Stimulated activated CD8-positive, alpha-beta memory T cell treated with anti-CD3 and anti-CD28 coated beads, Interleukin-15, amount 100 ng/mL, for 48 hours (primary cell): ENCODE measurements around the gene PRKACA.
"Not testable (repeated sequence)": the region's sequence is repeated elsewhere in the genome, so short reads cannot be mapped to it uniquely, and the experiment has no call there.

Experiments
- DNase-seq, 2 donors: peaks; one replicate each; pipeline ENCODE4 v3.0.0-alpha.2; 2020; ENCODE audit warnings: low read depth in 2 of 2

The PRKACA gene

GRCh38 chr19:14070268-14071050 lies 47.1 kb downstream of the PRKACA start:
- DNase-seq = no peak

- no peak for DNase-seq
Observed at GRCh38 chr19:14066134-14066533, 51.4 kb downstream of the PRKACA start.

- no peak for DNase-seq
Observed at GRCh38 chr19:14063105-14063504, 54.5 kb downstream of the PRKACA start.

- no peak for DNase-seq
Observed at GRCh38 chr19:14062558-14062855, 55.1 kb downstream of the PRKACA start.

- no peak for DNase-seq
Observed at GRCh38 chr19:14061751-14062557, 55.6 kb downstream of the PRKACA start, which contains the start of gene PALM3. Gene PALM3 (minus strand): TSS chr19:14062076. CDS start chr19:14061980, 96 bp downstream.

- no peak for DNase-seq
Observed at GRCh38 chr19:14061081-14061749, 56.3 kb downstream of the PRKACA start.

GRCh38 chr19:14059652-14060155 lies 57.9 kb downstream of the PRKACA start:
- DNase-seq = no peak

- DNase-seq = peak in 1 of 2 donors; percentile 20
Observed at GRCh38 chr19:14059093-14059480, 58.5 kb downstream of the PRKACA start.

GRCh38 chr19:14058182-14059092 lies 59.1 kb downstream of the PRKACA start:
- no peak for DNase-seq

- no peak for DNase-seq
Observed at GRCh38 chr19:14056741-14057356, 60.7 kb downstream of the PRKACA start.

GRCh38 chr19:14056069-14056666 lies 61.4 kb downstream of the PRKACA start:
- DNase-seq = no peak

- DNase-seq = no peak
Observed at GRCh38 chr19:14055396-14055795, 62.2 kb downstream of the PRKACA start.

GRCh38 chr19:14054721-14055120 lies 62.8 kb downstream of the PRKACA start:
- no peak for DNase-seq

GRCh38 chr19:14054099-14054498 lies 63.5 kb downstream of the PRKACA start:
- no peak for DNase-seq

- no peak for DNase-seq
Observed at GRCh38 chr19:14053500-14053899, 64.1 kb downstream of the PRKACA start.

- no peak for DNase-seq
Observed at GRCh38 chr19:14053032-14053431, 64.5 kb downstream of the PRKACA start.

GRCh38 chr19:14052470-14052869 lies 65.1 kb downstream of the PRKACA start:
- DNase-seq = no peak

GRCh38 chr19:14051980-14052379 lies 65.6 kb downstream of the PRKACA start:
- DNase-seq = no peak

- DNase-seq = not testable (repeated sequence)
Observed at GRCh38 chr19:14050961-14051360, 66.6 kb downstream of the PRKACA start.

GRCh38 chr19:14050512-14050911 lies 67.0 kb downstream of the PRKACA start:
- no peak for DNase-seq
